Fibroblast of lung (primary cell): ENCODE results near the gene JPH3. TPM values are rescaled to one million over a fixed set of nuclear protein-coding genes. Genes with fewer than 3 reads are reported as not detected.

Source experiments
- DNase-seq, 2 donors: peaks; one replicate each; pipeline versions ENCODE4 v3.0.0 to v3.0.0-alpha.2; 2010; ENCODE audit warnings: low read depth in 2 of 2
- H2AFZ ChIP-seq: 2 replicates; pipeline ENCODE4 v1.5.1; 2012; ENCODE audit warnings: low read length, control low read depth, inconsistent platforms
- H3K27ac ChIP-seq: 2 replicates; pipeline ENCODE4 v1.5.1; 2011; ENCODE audit warnings: low read length, control low read depth; ENCODE audit not compliant: insufficient read depth
- H3K27me3 ChIP-seq: 2 replicates; pipeline ENCODE4 v1.5.1; 2011; ENCODE audit warnings: mild to moderate bottlenecking, low read length; ENCODE audit not compliant: control insufficient read depth, insufficient read depth
- H3K36me3 ChIP-seq: 2 replicates; pipeline ENCODE4 v1.5.1; 2011; ENCODE audit warnings: low read length; ENCODE audit not compliant: control insufficient read depth, insufficient read depth
- H3K4me1 ChIP-seq: 2 replicates; pipeline ENCODE4 v1.5.1; 2011; ENCODE audit warnings: low read length; ENCODE audit not compliant: control insufficient read depth, insufficient read depth; ENCODE audit errors: extremely low read depth
- H3K4me2 ChIP-seq: 2 replicates; pipeline ENCODE4 v1.5.1; 2011; ENCODE audit warnings: low read length, control low read depth; ENCODE audit not compliant: insufficient read depth; ENCODE audit errors: extremely low read depth
- H3K4me3 ChIP-seq, 4 experiments: fragments of 200-600 bp in 1 of 4; sonication (generic) in 1 of 4; replicated peaks in 1 of 4; 2 replicates each; pipeline ENCODE4 v1.5.1; 2011 to 2016; ENCODE audit warnings: low read length in 4 of 4, low read depth in 3 of 4, mild to moderate bottlenecking in 3 of 4, control low read depth in 2 of 4, inconsistent platforms in 1 of 4, mixed read lengths in 1 of 4; ENCODE audit not compliant: insufficient read depth in 1 of 4; ENCODE audit errors: control extremely low read depth in 1 of 4
- H3K79me2 ChIP-seq: 2 replicates; pipeline ENCODE4 v1.5.1; 2012; ENCODE audit warnings: mild to moderate bottlenecking, low read length, inconsistent platforms; ENCODE audit not compliant: control insufficient read depth, insufficient read depth
- H3K9ac ChIP-seq: 2 replicates; pipeline ENCODE4 v1.5.1; 2011; ENCODE audit warnings: mild to moderate bottlenecking, low read length, control low read depth; ENCODE audit not compliant: insufficient read depth
- H3K9me3 ChIP-seq: 2 replicates; pipeline ENCODE4 v1.5.1; 2012; ENCODE audit warnings: low read depth, low read length; ENCODE audit not compliant: control insufficient read depth, insufficient read depth
- H4K20me1 ChIP-seq: 2 replicates; pipeline ENCODE4 v1.5.1; 2011; ENCODE audit warnings: low read length; ENCODE audit not compliant: control insufficient read depth, insufficient read depth; ENCODE audit errors: extremely low read depth
- CTCF ChIP-seq, 2 donors: IDR thresholded peaks in 1 of 2; conservative IDR thresholded peaks in 1 of 2; 1 replicate in 1 of 2; 2 replicates in 1 of 2; pipeline ENCODE4 v1.5.1; 2011 to 2012; ENCODE audit warnings: low read length in 2 of 2, control low read depth in 1 of 2, inconsistent platforms in 1 of 2, low read depth in 1 of 2, mild to moderate bottlenecking in 1 of 2
- EZH2 ChIP-seq: IDR thresholded peaks from 2 replicates; pipeline ENCODE4 v1.5.1; 2012; ENCODE audit warnings: low read length, control low read depth, mild to moderate bottlenecking; ENCODE audit errors: missing control alignments
- polyA plus RNA-seq, 2 donors: library from polyadenylated mRNA; depleted of rRNA in 1 of 2; stranded (reverse) in 1 of 2; unstranded in 1 of 2; fragments of >200 nt; gene quantifications; 2 replicates each; pipeline ENCODE4 v1.2.1, GENCODE V29; 2011 to 2012; ENCODE audit warnings: missing spikeins in 1 of 2
- total RNA-seq: library from RNA; depleted of rRNA; stranded (reverse); fragments of >200 nt; gene quantifications from 2 replicates; pipeline ENCODE4 v1.2.1, GENCODE V29; 2014

The JPH3 gene
- total and polyA plus RNA-seq, 2 donors (not counting 1 experiment from before 2014, with no cell fraction given): 0.01 TPM; not detected in 1

- no peak overlapping the region for H3K9ac ChIP-seq
- no peak overlapping the region for H3K4me2 ChIP-seq
- H3K4me1 ChIP-seq: no peaks in the 10 kb centered on the region
- H3K27ac ChIP-seq: no peak overlapping the region
- no peak for DNase-seq
- H4K20me1 ChIP-seq: no peaks in the 10 kb centered on the region
- H2AFZ ChIP-seq: no peak overlapping the region
- no peak overlapping the region for H3K4me3 ChIP-seq
- H3K9me3 ChIP-seq: no peaks in the 10 kb centered on the region
- H3K36me3 ChIP-seq: no peaks in the 10 kb centered on the region
- TF ChIP-seq CTCF (conservative IDR thresholded peaks at IDR 0.05 in 1 of 2, IDR thresholded peaks at IDR 0.05 in 1 of 2; ENCODE audit: low read depth in 1 of 2, low read length in 2 of 2) (no peak), EZH2 (no peak)
- H3K79me2 ChIP-seq: no peaks in the 10 kb centered on the region
- no peaks in the 10 kb centered on the region for H3K27me3 ChIP-seq
Measured at GRCh38 chr16:87619360-87620200, 17.3 kb downstream of the JPH3 start.

- Histone ChIP-seq H2AFZ (no peak overlapping the region), H3K4me1 (no peaks in the 10 kb centered on the region), H3K9ac (no peak overlapping the region), H3K4me2 (no peak overlapping the region), H3K79me2 (no peaks in the 10 kb centered on the region), H3K9me3 (no peaks in the 10 kb centered on the region), H4K20me1 (no peaks in the 10 kb centered on the region), H3K4me3 (no peak overlapping the region), H3K27me3 (no peaks in the 10 kb centered on the region), H3K27ac (no peak overlapping the region), H3K36me3 (no peaks in the 10 kb centered on the region)
- no peak for TF ChIP-seq CTCF (conservative IDR thresholded peaks at IDR 0.05 in 1 of 2, IDR thresholded peaks at IDR 0.05 in 1 of 2; ENCODE audit: low read depth in 1 of 2, low read length in 2 of 2)
- TF ChIP-seq EZH2: no peak
- DNase-seq: no peak
Measured at GRCh38 chr16:87620201-87620495, 17.8 kb downstream of the JPH3 start.

GRCh38 chr16:87621550-87621829 lies 19.2 kb downstream of the JPH3 start:
- no peak overlapping the region for H3K4me3 ChIP-seq
- no peak overlapping the region for H2AFZ ChIP-seq
- no peak for DNase-seq
- H3K9ac ChIP-seq: no peak overlapping the region
- no peaks in the 10 kb centered on the region for H3K79me2 ChIP-seq
- TF ChIP-seq EZH2: no peak
- TF ChIP-seq CTCF (conservative IDR thresholded peaks at IDR 0.05 in 1 of 2, IDR thresholded peaks at IDR 0.05 in 1 of 2; ENCODE audit: low read depth in 1 of 2, low read length in 2 of 2): no peak
- H4K20me1 ChIP-seq: no peaks in the 10 kb centered on the region
- H3K27me3 ChIP-seq: no peaks in the 10 kb centered on the region
- no peak overlapping the region for H3K27ac ChIP-seq
- no peak overlapping the region for H3K4me2 ChIP-seq
- no peaks in the 10 kb centered on the region for H3K4me1 ChIP-seq
- no peaks in the 10 kb centered on the region for H3K36me3 ChIP-seq
- H3K9me3 ChIP-seq: no peaks in the 10 kb centered on the region
